Activated CD4-positive, alpha-beta T cell treated with anti-CD3 and anti-CD28 coated beads, Interleukin-2, amount 10 ng/mL, durations not matched to agents 24 days and 14 days (primary cell): Measurements from ENCODE around the gene PCDHGA6. TPM values are rescaled to one million over a fixed set of nuclear protein-coding genes. Genes with fewer than 3 reads are reported as not detected.
A peak's percentile ranks its signal among the peaks of the same experiment; 100 is the strongest.
"Not testable (repeated sequence)": the region's sequence is repeated elsewhere in the genome, so short reads cannot be mapped to it uniquely, and the experiment has no call there.

Experiments used
- DNase-seq: peaks from one replicate; pipeline ENCODE4 v3.0.0; 2022
- H3K27ac Mint-ChIP-seq: one replicate; pipeline ENCODE4 v1.8.0; 2022; ENCODE audit warnings: mild to moderate bottlenecking, mixed read lengths
- H3K27me3 Mint-ChIP-seq: one replicate; pipeline ENCODE4 v1.8.0; 2022; ENCODE audit warnings: mixed read lengths
- H3K36me3 Mint-ChIP-seq: one replicate; pipeline ENCODE4 v1.8.0; 2022; ENCODE audit warnings: low read depth, mild to moderate bottlenecking, mixed read lengths
- H3K4me1 Mint-ChIP-seq: one replicate; pipeline ENCODE4 v1.8.0; 2021; ENCODE audit warnings: mixed read lengths
- H3K4me3 Mint-ChIP-seq: one replicate; pipeline ENCODE4 v1.8.0; 2022; ENCODE audit warnings: mild to moderate bottlenecking, moderate library complexity, mixed read lengths
- H3K9me3 Mint-ChIP-seq: one replicate; pipeline ENCODE4 v1.8.0; 2021; ENCODE audit warnings: mixed read lengths
- intact Hi-C: fragments of 100-400 bp; cut with micrococcal nuclease; formaldehyde crosslinking; loops from one replicate; pipeline ENCODE4 v1.15.1; 2023
- total RNA-seq: library from RNA; stranded (reverse); gene quantifications from 2 replicates; pipeline ENCODE4 v1.2.3, GENCODE V29; 2022

The PCDHGA6 gene
- total RNA-seq, result 0.31 and 0.54 TPM in 2 replicates

DNA sequence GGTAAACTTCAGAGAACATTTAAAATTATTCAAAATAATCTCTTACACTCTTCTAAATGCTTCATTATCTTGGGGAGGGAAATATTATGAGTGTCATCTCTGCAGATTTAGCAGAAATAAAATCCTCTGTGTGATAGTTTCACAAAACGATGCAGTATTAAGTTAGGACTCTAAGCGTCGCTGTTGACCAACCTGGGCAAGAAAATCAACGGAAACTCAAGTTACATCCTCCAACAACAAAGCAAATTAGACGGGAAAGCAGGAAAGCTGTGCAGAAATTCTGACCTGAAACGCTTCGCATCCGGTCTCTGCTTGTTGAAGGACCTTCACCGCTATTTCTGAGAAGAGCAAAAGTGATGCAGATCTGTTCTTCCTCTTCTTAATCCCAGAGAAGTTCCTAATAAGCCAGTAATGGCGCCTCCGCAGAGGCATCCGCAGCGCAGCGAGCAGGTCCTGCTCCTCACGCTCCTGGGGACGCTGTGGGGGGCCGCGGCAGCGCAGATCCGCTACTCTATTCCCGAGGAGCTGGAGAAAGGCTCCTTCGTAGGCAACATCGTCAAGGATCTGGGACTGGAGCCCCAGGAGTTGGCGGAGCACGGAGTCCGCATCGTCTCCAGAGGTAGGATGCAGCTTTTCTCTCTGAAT, at the start of gene PCDHGA6:
Gene PCDHGA6 (plus strand): TSS at position 219 of the 645 bp plus-strand sequence. CDS start 193 bp downstream, at position 412.
- peaks cover 25% of the 10 kb centered on the region for H3K9me3 Mint-ChIP-seq
- H3K36me3 Mint-ChIP-seq, result peaks cover 3% of the 10 kb centered on the region
- H3K4me3 Mint-ChIP-seq, result no peak within 1 kb of the TSS
- DNase-seq, result peak; percentile 55
- intact Hi-C loops, result no loop called here
- H3K4me1 Mint-ChIP-seq, result peaks cover 2% of the 10 kb centered on the region
- H3K27ac Mint-ChIP-seq, result no peak within 1 kb of the TSS
- H3K27me3 Mint-ChIP-seq, result peaks cover 14% of the 10 kb centered on the region

- H3K4me3 Mint-ChIP-seq, result peak overlapping the region; percentile 92
- H3K27ac Mint-ChIP-seq, result peak overlapping the region; percentile 90
- H3K4me1 Mint-ChIP-seq, result peaks cover 8% of the 10 kb centered on the region
- peaks cover 13% of the 10 kb centered on the region for H3K9me3 Mint-ChIP-seq
- H3K27me3 Mint-ChIP-seq, result peaks cover 12% of the 10 kb centered on the region
- intact Hi-C loops, result loop anchor here (1.0 to 10.0 kb wide), 3 partner anchors 188 to 1029 kb away; partner anchors contain the start of genes HDAC3 and RELL2
- peaks cover 9% of the 10 kb centered on the region for H3K36me3 Mint-ChIP-seq
- DNase-seq, result peak; percentile 90
Measured at GRCh38 chr5:141326088-141326854, 47.4 kb upstream of the PCDHGA6 start.

DNA sequence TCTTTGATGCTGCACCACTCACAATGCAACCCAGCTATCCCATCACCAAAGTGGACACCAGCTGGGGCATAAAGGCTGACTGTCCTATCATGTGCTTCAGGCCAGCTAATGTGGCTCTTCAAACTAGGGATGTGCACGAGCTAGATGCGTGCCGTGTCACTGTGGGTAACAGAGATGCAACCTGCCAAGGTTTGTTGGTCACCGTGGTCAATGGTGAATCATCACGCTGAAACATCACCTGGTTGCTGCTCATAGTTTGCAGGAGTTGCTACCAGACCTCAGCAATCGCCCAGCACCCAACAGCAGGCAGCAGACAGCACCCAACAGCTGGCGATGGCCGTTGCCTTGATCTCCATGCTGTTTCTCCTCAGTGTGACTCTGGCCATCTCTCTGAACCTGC, 45.5 kb upstream of the PCDHGA6 start:
- intact Hi-C loops, result loop anchor here (10.0 kb wide), 2 partner anchors 307 to 1027 kb away; partner anchors contain the start of genes HDAC3 and RELL2
- DNase-seq, result peak; percentile 53
- H3K9me3 Mint-ChIP-seq, result peaks cover 21% of the 10 kb centered on the region
- peaks cover 3% of the 10 kb centered on the region for H3K36me3 Mint-ChIP-seq
- no peak overlapping the region for H3K27ac Mint-ChIP-seq
- peaks cover 24% of the 10 kb centered on the region for H3K27me3 Mint-ChIP-seq
- H3K4me3 Mint-ChIP-seq, result no peak overlapping the region
- peaks cover 8% of the 10 kb centered on the region for H3K4me1 Mint-ChIP-seq

DNA sequence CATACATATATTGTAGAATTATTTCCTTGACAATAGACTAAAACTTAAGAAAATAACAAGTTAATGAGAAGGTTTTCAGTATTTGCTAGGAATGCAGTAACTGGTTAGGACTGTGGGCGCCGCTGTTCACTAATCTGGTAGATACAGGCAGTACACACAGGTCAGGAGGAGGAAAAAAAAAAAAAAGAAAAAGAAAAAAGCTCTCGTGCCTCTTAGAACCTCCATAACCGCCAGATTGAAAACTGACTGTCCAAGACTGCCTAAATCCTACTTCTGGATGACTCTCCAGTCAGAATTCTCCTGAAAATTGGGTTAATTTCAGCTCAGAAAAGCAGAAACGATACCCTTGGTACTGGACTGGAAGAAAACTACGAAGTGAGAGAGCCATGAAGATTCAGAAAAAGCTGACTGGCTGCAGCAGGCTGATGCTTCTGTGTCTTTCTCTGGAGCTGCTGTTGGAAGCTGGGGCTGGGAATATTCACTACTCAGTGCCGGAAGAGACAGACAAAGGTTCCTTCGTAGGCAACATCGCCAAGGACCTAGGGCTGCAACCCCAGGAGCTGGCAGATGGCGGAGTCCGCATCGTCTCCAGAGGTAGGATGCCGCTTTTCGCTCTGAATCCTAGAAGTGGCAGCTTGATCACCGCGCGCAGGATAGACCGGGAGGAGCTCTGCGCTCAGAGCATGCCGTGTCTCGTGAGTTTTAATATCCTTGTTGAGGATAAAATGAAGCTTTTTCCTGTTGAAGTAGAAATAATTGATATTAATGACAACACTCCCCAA, 43.2 kb upstream of the PCDHGA6 start, which contains the start of gene PCDHGA1:
Gene PCDHGA1 (plus strand): TSS at position 216 of the 782 bp plus-strand sequence.
- Mint-ChIP-seq H3K27me3 (peaks cover 35% of the 10 kb centered on the region), H3K4me3 (peak within 1 kb of the TSS; percentile 56), H3K4me1 (peaks cover 8% of the 10 kb centered on the region), H3K27ac (no peak within 1 kb of the TSS), H3K9me3 (peaks cover 22% of the 10 kb centered on the region), H3K36me3 (peaks cover 3% of the 10 kb centered on the region)
- peak; percentile 73 for DNase-seq
- intact Hi-C loops, result loop anchor here (10.0 kb wide), 1 partner anchor 86 kb away; the partner anchor contains the start of gene PCDHB15

DNA sequence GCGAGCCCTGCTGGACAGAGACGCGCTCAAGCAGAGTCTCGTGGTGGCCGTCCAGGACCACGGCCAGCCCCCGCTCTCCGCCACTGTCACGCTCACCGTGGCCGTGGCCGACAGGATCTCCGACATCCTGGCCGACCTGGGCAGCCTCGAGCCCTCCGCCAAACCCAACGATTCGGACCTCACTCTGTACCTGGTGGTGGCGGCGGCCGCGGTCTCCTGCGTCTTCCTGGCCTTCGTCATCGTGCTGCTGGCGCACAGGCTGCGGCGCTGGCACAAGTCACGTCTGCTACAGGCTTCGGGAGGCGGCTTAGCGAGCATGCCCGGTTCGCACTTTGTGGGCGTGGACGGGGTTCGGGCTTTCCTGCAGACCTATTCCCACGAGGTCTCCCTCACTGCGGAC, 41.1 kb upstream of the PCDHGA6 start:
- H3K9me3 Mint-ChIP-seq, result peaks cover 21% of the 10 kb centered on the region
- intact Hi-C loops, result loop anchor here (10.0 kb wide), 1 partner anchor 88 kb away; the partner anchor contains the start of gene PCDHB15
- peaks cover 44% of the 10 kb centered on the region for H3K27me3 Mint-ChIP-seq

GRCh38 chr5:141338538-141339306, 35.0 kb upstream of the PCDHGA6 start, which contains the start of gene PCDHGA2:
Gene PCDHGA2 (plus strand): TSS chr5:141338760.
- Mint-ChIP-seq H3K27me3 (peaks cover 42% of the 10 kb centered on the region), H3K4me3 (peak within 1 kb of the TSS; percentile 80), H3K36me3 (peaks cover 3% of the 10 kb centered on the region), H3K4me1 (no peaks in the 10 kb centered on the region), H3K27ac (no peak within 1 kb of the TSS), H3K9me3 (peaks cover 37% of the 10 kb centered on the region)
- DNase-seq, result peak; percentile 68
- intact Hi-C loops, result loop anchor here (5.0 to 10.0 kb wide), 2 partner anchors 74 to 94 kb away; partner anchors contain the start of genes PCDHB15 and PCDHGA10

More for the DNA sequence above, 41.1 kb upstream of the PCDHGA6 start:
- not testable (repeated sequence) for H3K27ac Mint-ChIP-seq, H3K4me3 Mint-ChIP-seq, H3K36me3 Mint-ChIP-seq, H3K4me1 Mint-ChIP-seq
- DNase-seq, result peak; percentile 39

DNA sequence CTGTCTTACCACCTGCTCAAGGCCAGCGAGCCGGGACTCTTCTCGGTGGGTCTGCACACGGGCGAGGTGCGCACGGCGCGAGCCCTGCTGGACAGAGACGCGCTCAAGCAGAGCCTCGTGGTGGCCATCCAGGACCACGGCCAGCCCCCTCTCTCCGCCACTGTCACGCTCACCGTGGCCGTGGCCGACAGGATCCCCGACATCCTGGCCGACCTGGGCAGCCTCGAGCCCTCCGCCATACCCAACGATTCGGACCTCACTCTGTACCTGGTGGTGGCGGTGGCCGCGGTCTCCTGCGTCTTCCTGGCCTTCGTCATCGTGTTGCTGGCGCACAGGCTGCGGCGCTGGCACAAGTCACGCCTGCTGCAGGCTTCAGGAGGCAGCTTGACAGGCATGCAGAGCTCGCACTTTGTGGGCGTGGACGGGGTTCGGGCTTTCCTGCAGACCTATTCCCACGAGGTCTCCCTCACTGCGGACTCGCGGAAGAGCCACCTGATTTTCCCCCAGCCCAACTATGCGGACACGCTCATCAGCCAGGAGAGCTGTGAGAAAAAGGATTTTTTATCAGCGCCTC, 32.8 kb upstream of the PCDHGA6 start:
- Mint-ChIP-seq H3K9me3 (peaks cover 46% of the 10 kb centered on the region), H3K27me3 (peaks cover 37% of the 10 kb centered on the region)
- intact Hi-C loops, H3K27ac Mint-ChIP-seq, H3K4me1 Mint-ChIP-seq, DNase-seq, H3K4me3 Mint-ChIP-seq, H3K36me3 Mint-ChIP-seq: not testable (repeated sequence)

DNA sequence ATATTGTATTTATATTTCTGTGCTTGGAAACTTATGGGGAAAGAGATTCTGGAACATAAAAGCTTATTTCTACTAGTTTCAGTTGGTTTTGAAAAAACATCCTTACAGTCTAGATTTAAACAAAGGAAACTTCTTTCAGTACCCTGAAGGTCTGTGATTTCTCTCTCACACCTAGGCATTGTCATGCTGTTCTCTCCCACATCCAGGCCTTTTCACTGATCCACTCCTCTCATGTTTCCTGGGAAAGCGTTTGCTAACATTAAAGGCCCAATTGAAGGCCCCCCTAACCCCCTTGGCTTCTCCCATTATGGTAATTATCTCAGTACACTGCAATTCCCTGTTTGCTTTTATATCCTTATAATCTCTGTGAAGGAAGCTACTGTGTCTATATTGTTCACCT, 30.9 kb upstream of the PCDHGA6 start:
- peaks cover 3% of the 10 kb centered on the region for H3K36me3 Mint-ChIP-seq
- H3K27me3 Mint-ChIP-seq, result peaks cover 27% of the 10 kb centered on the region
- DNase-seq, result no peak
- intact Hi-C loops, result no loop called here
- no peaks in the 10 kb centered on the region for H3K4me1 Mint-ChIP-seq
- no peak overlapping the region for H3K4me3 Mint-ChIP-seq
- H3K9me3 Mint-ChIP-seq, result peaks cover 42% of the 10 kb centered on the region
- H3K27ac Mint-ChIP-seq, result no peak overlapping the region

DNA sequence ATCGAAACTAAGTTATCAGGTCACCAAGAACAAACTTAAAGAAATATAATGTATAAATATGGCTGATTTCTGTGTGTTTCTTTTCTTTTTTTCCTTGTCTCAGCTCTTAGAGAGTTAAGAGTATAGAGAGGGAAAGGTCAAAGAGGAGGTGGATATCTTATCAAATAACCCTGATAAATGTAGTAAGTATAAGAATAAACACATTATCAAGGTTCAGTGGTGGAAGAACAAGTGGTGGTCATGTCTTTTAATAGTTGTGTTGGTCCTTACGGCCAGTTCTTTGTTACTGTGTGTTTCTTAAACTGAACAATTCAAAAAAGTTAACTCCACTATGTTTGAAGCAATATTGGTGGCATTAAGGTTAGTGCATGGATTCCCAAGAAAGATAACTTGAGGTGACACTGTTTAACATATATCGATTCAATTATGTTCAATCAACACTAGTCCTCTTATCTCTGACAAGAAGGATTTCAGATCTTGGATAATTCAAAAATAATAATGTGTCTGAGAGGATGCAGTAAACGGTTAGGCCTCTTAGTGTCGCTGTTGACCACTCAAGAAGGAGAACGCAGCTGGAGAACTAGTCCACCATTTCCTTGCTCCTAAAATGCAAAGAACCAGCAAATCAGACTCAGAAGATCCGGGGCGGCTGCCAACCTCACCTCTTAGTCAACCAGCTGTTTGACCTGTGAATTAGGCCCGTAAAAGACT, 30.3 kb upstream of the PCDHGA6 start, which contains the start of gene PCDHGA3:
Gene PCDHGA3 (plus strand): TSS at position 588 of the 711 bp plus-strand sequence. CDS start 205 bp downstream, outside the sequence.
- Mint-ChIP-seq H3K4me3 (peak within 1 kb of the TSS; percentile 67), H3K9me3 (peaks cover 36% of the 10 kb centered on the region), H3K36me3 (peaks cover 3% of the 10 kb centered on the region), H3K27me3 (peaks cover 20% of the 10 kb centered on the region), H3K27ac (no peak within 1 kb of the TSS), H3K4me1 (no peaks in the 10 kb centered on the region)
- DNase-seq, result peak; percentile 74
- intact Hi-C loops, result no loop called here

- peaks cover 2% of the 10 kb centered on the region for H3K36me3 Mint-ChIP-seq
- intact Hi-C loops, result no loop called here
- peaks cover 35% of the 10 kb centered on the region for H3K9me3 Mint-ChIP-seq
- peaks cover 14% of the 10 kb centered on the region for H3K27me3 Mint-ChIP-seq
- DNase-seq, result no peak
- no peaks in the 10 kb centered on the region for H3K4me1 Mint-ChIP-seq
- H3K27ac Mint-ChIP-seq, result no peak overlapping the region
- peak overlapping the region; percentile 67 for H3K4me3 Mint-ChIP-seq
Measured at GRCh38 chr5:141343953-141344463, 29.7 kb upstream of the PCDHGA6 start.

DNA sequence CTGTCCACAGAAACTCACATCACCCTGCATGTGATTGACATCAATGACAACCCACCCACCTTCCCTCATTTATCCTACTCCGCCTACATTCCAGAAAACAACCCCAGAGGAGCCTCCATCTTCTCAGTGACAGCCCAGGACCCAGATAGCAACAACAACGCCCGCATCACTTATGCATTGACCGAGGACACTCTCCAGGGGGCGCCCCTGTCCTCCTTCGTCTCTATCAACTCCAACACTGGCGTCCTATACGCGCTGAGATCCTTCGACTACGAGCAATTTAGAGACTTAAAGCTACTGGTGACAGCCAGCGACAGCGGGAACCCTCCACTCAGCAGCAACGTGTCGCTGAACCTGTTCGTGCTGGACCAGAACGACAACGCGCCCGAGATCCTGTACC, 28.4 kb upstream of the PCDHGA6 start:
- Mint-ChIP-seq H3K36me3 (no peaks in the 10 kb centered on the region), H3K4me1 (peaks cover 3% of the 10 kb centered on the region), H3K4me3 (no peak overlapping the region), H3K27me3 (peaks cover 9% of the 10 kb centered on the region), H3K27ac (no peak overlapping the region), H3K9me3 (peaks cover 36% of the 10 kb centered on the region)
- peak; percentile 50 for DNase-seq
- intact Hi-C loops, result no loop called here

- H3K4me1 Mint-ChIP-seq, DNase-seq, H3K27me3 Mint-ChIP-seq, H3K36me3 Mint-ChIP-seq, H3K27ac Mint-ChIP-seq, H3K4me3 Mint-ChIP-seq, intact Hi-C loops: not testable (repeated sequence)
- peaks cover 35% of the 10 kb centered on the region for H3K9me3 Mint-ChIP-seq
Measured at GRCh38 chr5:141346017-141346416, 27.7 kb upstream of the PCDHGA6 start.
